Neural cell (in vitro differentiated cells): ENCODE measurements around the gene TRIM46. TPM values are rescaled to one million over a fixed set of nuclear protein-coding genes. Genes with fewer than 3 reads are reported as not detected.
A peak's percentile ranks its signal among the peaks of the same experiment; 100 is the strongest.

Source experiments
- H2AFZ ChIP-seq: fragments of 200-600, 300-800 bp; sonication (generic), shearing (Covaris generic); 2 replicates; pipeline ENCODE4 v1.6.0; 2014; ENCODE audit warnings: low read depth, mild to moderate bottlenecking, antibody characterized with exemption, low read length, moderate library complexity
- H3F3A ChIP-seq: fragments of 200-600 bp; shearing (Covaris generic); 2 replicates; pipeline ENCODE4 v1.6.1; 2016; ENCODE audit warnings: mild to moderate bottlenecking, moderate library complexity, mixed read lengths, antibody characterized with exemption, low read length; ENCODE audit not compliant: insufficient read depth, poor library complexity, severe bottlenecking
- H3K27ac ChIP-seq: fragments of 200-600, 300-800 bp; sonication (generic), shearing (Covaris generic); 2 replicates; pipeline ENCODE4 v1.5.1; 2014; ENCODE audit warnings: mild to moderate bottlenecking, low read length, moderate library complexity
- H3K27me3 ChIP-seq: fragments of 300-800, 200-600 bp; sonication (generic), shearing (Covaris generic); 2 replicates; pipeline ENCODE4 v1.6.0; 2014; ENCODE audit warnings: mild to moderate bottlenecking, low read depth, low read length, moderate library complexity; ENCODE audit not compliant: insufficient read depth
- H3K36me3 ChIP-seq: fragments of 300-800, 200-600 bp; sonication (generic), shearing (Covaris generic); 2 replicates; pipeline ENCODE4 v1.5.1; 2014; ENCODE audit warnings: mild to moderate bottlenecking, antibody characterized with exemption, low read length, moderate library complexity; ENCODE audit not compliant: insufficient read depth
- H3K4me2 ChIP-seq: fragments of 300-800, 200-600 bp; sonication (generic), shearing (Covaris generic); 2 replicates; pipeline ENCODE4 v1.6.0; 2014; ENCODE audit warnings: mild to moderate bottlenecking, low read length
- H3K4me3 ChIP-seq: fragments of 300-800, 200-600 bp; sonication (generic), shearing (Covaris generic); 2 replicates; pipeline ENCODE4 v1.5.1; 2014; ENCODE audit warnings: mild to moderate bottlenecking, low read length, moderate library complexity
- H3K79me2 ChIP-seq: fragments of 200-600 bp; shearing (Covaris generic); replicated peaks from 2 replicates; pipeline ENCODE4 v1.6.0; 2014; ENCODE audit warnings: mild to moderate bottlenecking, low read length, moderate library complexity; ENCODE audit not compliant: insufficient read depth
- H3K9ac ChIP-seq: fragments of 300-800, 200-600 bp; sonication (generic), shearing (Covaris generic); 2 replicates; pipeline ENCODE4 v1.6.1; 2016; ENCODE audit warnings: mild to moderate bottlenecking, low read length, mixed read lengths
- H3K9me2 ChIP-seq: fragments of 200-600 bp; shearing (Covaris generic); 2 replicates; pipeline ENCODE4 v1.6.1; 2016; ENCODE audit warnings: mild to moderate bottlenecking, low read length, mixed read lengths; ENCODE audit not compliant: insufficient read depth
- H3K9me3 ChIP-seq: fragments of 200-600, 300-800 bp; sonication (generic), shearing (Covaris generic); 2 replicates; pipeline ENCODE4 v1.6.1; 2016; ENCODE audit warnings: mild to moderate bottlenecking, mixed run types, low read length, moderate library complexity, mixed read lengths
- H4K20me1 ChIP-seq: fragments of 200-600 bp; shearing (Covaris generic); 2 replicates; pipeline ENCODE4 v1.6.1; 2016; ENCODE audit warnings: mild to moderate bottlenecking, mixed run types; ENCODE audit not compliant: insufficient read depth
- EP300 ChIP-seq: fragments of 450-650 bp; conservative IDR thresholded peaks from 2 replicates; pipeline ENCODE4 v1.6.1; 2014; ENCODE audit warnings: antibody characterized with exemption, mild to moderate bottlenecking, moderate library complexity; ENCODE audit not compliant: poor library complexity, severe bottlenecking
- EZH2 ChIP-seq: fragments of 200-600, 300-800 bp; shearing (Covaris generic), sonication (generic); IDR thresholded peaks from 2 replicates; pipeline ENCODE4 v1.6.1; 2014; ENCODE audit warnings: antibody characterized with exemption, low read length, borderline replicate concordance, mild to moderate bottlenecking; ENCODE audit not compliant: insufficient read depth, poor library complexity, severe bottlenecking
- MXI1 ChIP-seq: fragments of 450-650 bp; conservative IDR thresholded peaks from 2 replicates; pipeline ENCODE4 v1.6.1; 2014; ENCODE audit warnings: antibody characterized with exemption, mild to moderate bottlenecking; ENCODE audit not compliant: poor library complexity, severe bottlenecking
- POLR2AphosphoS5 ChIP-seq: IDR thresholded peaks from 2 replicates; pipeline ENCODE4 v1.6.1; 2012
- RAD21 ChIP-seq: fragments of 450-650 bp; conservative IDR thresholded peaks from 2 replicates; pipeline ENCODE4 v1.6.1; 2014; ENCODE audit warnings: antibody characterized with exemption, mild to moderate bottlenecking, moderate library complexity
- REST ChIP-seq: IDR thresholded peaks from 2 replicates; pipeline ENCODE4 v1.6.1; 2012; ENCODE audit warnings: borderline replicate concordance
- SMC3 ChIP-seq: fragments of 450-650 bp; conservative IDR thresholded peaks from 2 replicates; pipeline ENCODE4 v1.6.1; 2014; ENCODE audit warnings: antibody characterized with exemption, mild to moderate bottlenecking, moderate library complexity; ENCODE audit not compliant: poor library complexity
- TAF1 ChIP-seq: IDR thresholded peaks from 2 replicates; pipeline ENCODE4 v1.6.1; 2012; ENCODE audit warnings: low read depth
- polyA plus RNA-seq: library from polyadenylated mRNA; depleted of rRNA; stranded (reverse); fragments of >200 nt; gene quantifications from 2 replicates; pipeline ENCODE4 v1.2.3, GENCODE V29; 2014
- TF ChIP-seq, protein P1 (sequence below): fragments of 450-650 bp; IDR thresholded peaks from 2 replicates; pipeline ENCODE4 v1.5.1; 2014; ENCODE audit warnings: antibody characterized with exemption, mild to moderate bottlenecking, moderate library complexity; ENCODE audit not compliant: poor library complexity, severe bottlenecking

The TRIM46 gene
- polyA plus RNA-seq, 1 donor from 2014 or later: 31.5 TPM

DNA sequence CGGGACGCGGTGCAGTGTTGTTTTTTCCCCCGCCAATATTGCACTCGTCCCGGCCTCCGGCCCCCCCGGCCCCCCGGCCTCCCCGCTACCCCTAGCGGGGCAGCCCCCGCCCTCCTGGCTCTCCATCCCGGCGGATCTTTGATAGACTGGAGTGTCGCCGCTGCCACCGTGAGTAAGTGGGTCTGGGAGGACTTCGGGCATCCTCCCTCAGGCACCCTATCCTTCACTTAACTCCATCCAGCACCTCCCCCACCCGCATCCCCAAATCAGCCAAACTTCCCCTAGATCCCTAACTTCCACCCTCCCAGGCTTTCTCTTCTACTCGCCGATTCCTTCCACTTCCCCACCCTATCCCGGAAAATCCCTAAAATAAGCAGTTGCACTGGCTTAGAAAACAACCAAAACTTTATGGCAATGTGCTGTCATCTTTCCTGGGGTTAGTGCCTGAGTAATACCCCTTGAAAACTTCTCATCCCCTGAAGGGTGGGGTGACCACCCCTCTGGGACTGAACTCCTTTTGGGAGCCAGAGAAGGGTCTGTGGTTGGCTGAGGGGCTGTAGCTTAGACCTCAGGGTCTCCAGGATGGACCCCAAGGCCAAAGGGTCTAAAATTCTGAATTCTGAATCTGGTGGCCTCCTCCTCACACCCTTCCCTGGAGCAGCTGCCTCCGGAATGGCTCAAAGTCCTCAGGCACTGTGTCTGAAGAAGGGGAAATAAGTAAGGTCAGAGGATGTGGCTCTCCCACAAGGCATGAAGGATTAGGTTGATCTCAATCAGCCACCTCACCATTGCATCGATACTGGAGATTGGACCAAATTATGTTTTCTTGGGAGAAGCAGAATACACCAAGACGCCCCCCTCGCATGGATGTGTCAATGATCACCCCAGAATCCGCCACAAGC lies 21.8 kb downstream of the TRIM46 start:
- H3K36me3 ChIP-seq: no peaks in the 10 kb centered on the region
- peak overlapping the region; percentile 78 for H3K9ac ChIP-seq
- H3K27ac ChIP-seq: peak overlapping the region; percentile 91
- H3F3A ChIP-seq: no peaks in the 10 kb centered on the region
- peak overlapping the region; percentile 91 for H3K4me2 ChIP-seq
- H3K27me3 ChIP-seq: no peaks in the 10 kb centered on the region
- H3K9me2 ChIP-seq: no peaks in the 10 kb centered on the region
- H3K4me3 ChIP-seq: peak overlapping the region; percentile 68
- H2AFZ ChIP-seq: no peak overlapping the region
- H3K79me2 ChIP-seq: peaks cover 35% of the 10 kb centered on the region
- TF ChIP-seq EP300: no peak
- TF ChIP-seq, protein P1, sequence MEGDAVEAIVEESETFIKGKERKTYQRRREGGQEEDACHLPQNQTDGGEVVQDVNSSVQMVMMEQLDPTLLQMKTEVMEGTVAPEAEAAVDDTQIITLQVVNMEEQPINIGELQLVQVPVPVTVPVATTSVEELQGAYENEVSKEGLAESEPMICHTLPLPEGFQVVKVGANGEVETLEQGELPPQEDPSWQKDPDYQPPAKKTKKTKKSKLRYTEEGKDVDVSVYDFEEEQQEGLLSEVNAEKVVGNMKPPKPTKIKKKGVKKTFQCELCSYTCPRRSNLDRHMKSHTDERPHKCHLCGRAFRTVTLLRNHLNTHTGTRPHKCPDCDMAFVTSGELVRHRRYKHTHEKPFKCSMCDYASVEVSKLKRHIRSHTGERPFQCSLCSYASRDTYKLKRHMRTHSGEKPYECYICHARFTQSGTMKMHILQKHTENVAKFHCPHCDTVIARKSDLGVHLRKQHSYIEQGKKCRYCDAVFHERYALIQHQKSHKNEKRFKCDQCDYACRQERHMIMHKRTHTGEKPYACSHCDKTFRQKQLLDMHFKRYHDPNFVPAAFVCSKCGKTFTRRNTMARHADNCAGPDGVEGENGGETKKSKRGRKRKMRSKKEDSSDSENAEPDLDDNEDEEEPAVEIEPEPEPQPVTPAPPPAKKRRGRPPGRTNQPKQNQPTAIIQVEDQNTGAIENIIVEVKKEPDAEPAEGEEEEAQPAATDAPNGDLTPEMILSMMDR: no peak
- no peak for TF ChIP-seq RAD21
- no peak for TF ChIP-seq EZH2
- TF ChIP-seq POLR2AphosphoS5: no peak
- no peak for TF ChIP-seq MXI1
- TF ChIP-seq TAF1: no peak
- TF ChIP-seq SMC3: no peak
- no peak for TF ChIP-seq REST
- no peaks in the 10 kb centered on the region for H4K20me1 ChIP-seq
- no peaks in the 10 kb centered on the region for H3K9me3 ChIP-seq

GRCh38 chr1:155196103-155196892 lies 22.6 kb downstream of the TRIM46 start:
- Histone ChIP-seq H3K4me2 (peak overlapping the region; percentile 91), H4K20me1 (no peaks in the 10 kb centered on the region), H3K27ac (peak overlapping the region; percentile 91), H3K79me2 (peaks cover 35% of the 10 kb centered on the region), H2AFZ (no peak overlapping the region), H3K4me3 (peak overlapping the region; percentile 68), H3K36me3 (no peaks in the 10 kb centered on the region), H3K9ac (peak overlapping the region; percentile 78), H3F3A (no peaks in the 10 kb centered on the region), H3K9me3 (no peaks in the 10 kb centered on the region), H3K9me2 (no peaks in the 10 kb centered on the region), H3K27me3 (no peaks in the 10 kb centered on the region)
- TF ChIP-seq EP300 (no peak), RAD21 (no peak), MXI1 (no peak), SMC3 (no peak), POLR2AphosphoS5 (no peak), REST (no peak), TAF1 (no peak), EZH2 (no peak)
- TF ChIP-seq, protein P1: no peak
